Type B pancreatic cell (in vitro differentiated cells): ENCODE measurements around the gene CCDC154. TPM values are rescaled to one million over a fixed set of nuclear protein-coding genes. Genes with fewer than 3 reads are reported as not detected.
"Not testable (repeated sequence)": the region's sequence is repeated elsewhere in the genome, so short reads cannot be mapped to it uniquely, and the experiment has no call there.

Source experiments
- DNase-seq: peaks from one replicate; pipeline ENCODE4 v3.0.0; 2021; ENCODE audit warnings: mixed read lengths; ENCODE audit not compliant: unreplicated experiment; ENCODE audit errors: extremely low spot score
- H3K27ac Mint-ChIP-seq: 2 replicates; pipeline ENCODE4 v1.8.0; 2021; ENCODE audit warnings: mild to moderate bottlenecking, mixed read lengths
- H3K27me3 Mint-ChIP-seq: 2 replicates; pipeline ENCODE4 v1.8.0; 2021; ENCODE audit warnings: mixed read lengths
- H3K36me3 Mint-ChIP-seq: 2 replicates; pipeline ENCODE4 v1.8.0; 2021; ENCODE audit warnings: mixed read lengths
- H3K4me1 Mint-ChIP-seq: one replicate; pipeline ENCODE4 v1.8.0; 2021; ENCODE audit warnings: mixed read lengths; ENCODE audit not compliant: unreplicated experiment
- H3K4me3 Mint-ChIP-seq: 2 replicates; pipeline ENCODE4 v1.8.0; 2021; ENCODE audit warnings: mild to moderate bottlenecking, mixed read lengths
- H3K9me3 Mint-ChIP-seq: 2 replicates; pipeline ENCODE4 v1.8.0; 2021; ENCODE audit warnings: mixed read lengths
- total RNA-seq: library from RNA; stranded (reverse); gene quantifications from 2 replicates; pipeline ENCODE4 v1.2.1, GENCODE V29; 2021; ENCODE audit warnings: low replicate concordance
- TF ChIP-seq, protein P1 (sequence below): fragments of 200-600 bp; sonication (generic); conservative IDR thresholded peaks from 2 replicates; pipeline ENCODE4 v1.5.0; 2021; ENCODE audit warnings: antibody characterized with exemption, mild to moderate bottlenecking

CCDC154 gene
- total RNA-seq, 1 donor from 2014 or later: 5.0 TPM

GRCh38 chr16:1486551-1487390 lies 42.4 kb upstream of the CCDC154 start:
- H3K4me3 Mint-ChIP-seq: no peak overlapping the region
- no peaks in the 10 kb centered on the region for H3K9me3 Mint-ChIP-seq
- peaks cover 21% of the 10 kb centered on the region for H3K27me3 Mint-ChIP-seq
- H3K36me3 Mint-ChIP-seq: no peaks in the 10 kb centered on the region
- H3K27ac Mint-ChIP-seq: no peak overlapping the region
- no peaks in the 10 kb centered on the region for H3K4me1 Mint-ChIP-seq
- TF ChIP-seq, protein P1, sequence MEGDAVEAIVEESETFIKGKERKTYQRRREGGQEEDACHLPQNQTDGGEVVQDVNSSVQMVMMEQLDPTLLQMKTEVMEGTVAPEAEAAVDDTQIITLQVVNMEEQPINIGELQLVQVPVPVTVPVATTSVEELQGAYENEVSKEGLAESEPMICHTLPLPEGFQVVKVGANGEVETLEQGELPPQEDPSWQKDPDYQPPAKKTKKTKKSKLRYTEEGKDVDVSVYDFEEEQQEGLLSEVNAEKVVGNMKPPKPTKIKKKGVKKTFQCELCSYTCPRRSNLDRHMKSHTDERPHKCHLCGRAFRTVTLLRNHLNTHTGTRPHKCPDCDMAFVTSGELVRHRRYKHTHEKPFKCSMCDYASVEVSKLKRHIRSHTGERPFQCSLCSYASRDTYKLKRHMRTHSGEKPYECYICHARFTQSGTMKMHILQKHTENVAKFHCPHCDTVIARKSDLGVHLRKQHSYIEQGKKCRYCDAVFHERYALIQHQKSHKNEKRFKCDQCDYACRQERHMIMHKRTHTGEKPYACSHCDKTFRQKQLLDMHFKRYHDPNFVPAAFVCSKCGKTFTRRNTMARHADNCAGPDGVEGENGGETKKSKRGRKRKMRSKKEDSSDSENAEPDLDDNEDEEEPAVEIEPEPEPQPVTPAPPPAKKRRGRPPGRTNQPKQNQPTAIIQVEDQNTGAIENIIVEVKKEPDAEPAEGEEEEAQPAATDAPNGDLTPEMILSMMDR: no peak
- peak; percentile 64 for DNase-seq

DNA sequence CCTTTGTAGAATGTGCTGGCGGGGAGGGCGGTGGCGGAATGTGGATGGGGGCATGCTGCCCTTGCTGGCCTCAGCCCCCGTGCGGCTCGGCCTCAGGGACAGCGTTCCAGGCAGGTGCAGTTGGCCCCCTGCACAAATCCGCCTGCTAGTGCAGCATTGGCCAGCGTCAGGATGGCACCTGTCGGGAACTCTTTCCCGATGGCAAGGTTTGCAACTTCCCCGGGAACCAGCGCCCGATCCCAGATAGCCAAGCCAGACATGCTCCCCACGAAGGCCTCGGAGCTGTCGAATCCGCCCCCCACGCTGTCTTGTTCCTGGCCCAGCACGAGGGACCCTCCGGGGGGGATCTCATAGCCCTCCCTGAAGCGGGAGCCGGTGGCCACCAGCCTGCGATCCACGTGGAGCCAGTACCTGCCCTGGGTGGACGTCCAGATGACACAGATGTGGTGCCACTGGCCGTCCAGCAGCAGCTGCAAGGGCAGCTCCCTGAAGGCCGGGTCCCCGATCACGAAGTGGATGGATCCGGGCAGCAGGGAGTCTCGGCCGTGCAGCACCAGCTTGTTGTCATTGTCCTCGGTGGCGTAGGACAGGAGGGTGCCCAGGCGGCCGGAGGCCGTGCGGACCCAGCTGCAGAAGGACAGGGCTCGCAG lies 41.6 kb upstream of the CCDC154 start:
- no peaks in the 10 kb centered on the region for H3K4me1 Mint-ChIP-seq
- no peak overlapping the region for H3K4me3 Mint-ChIP-seq
- TF ChIP-seq, protein P1: no peak
- no peaks in the 10 kb centered on the region for H3K9me3 Mint-ChIP-seq
- peak; percentile 69 for DNase-seq
- H3K27ac Mint-ChIP-seq: no peak overlapping the region
- H3K27me3 Mint-ChIP-seq: peaks cover 25% of the 10 kb centered on the region
- no peaks in the 10 kb centered on the region for H3K36me3 Mint-ChIP-seq

- DNase-seq: peak; percentile 60
- no peak overlapping the region for H3K27ac Mint-ChIP-seq
- TF ChIP-seq, protein P1: no peak
- no peaks in the 10 kb centered on the region for H3K9me3 Mint-ChIP-seq
- H3K4me1 Mint-ChIP-seq: no peaks in the 10 kb centered on the region
- H3K27me3 Mint-ChIP-seq: peaks cover 25% of the 10 kb centered on the region
- H3K4me3 Mint-ChIP-seq: no peak overlapping the region
- H3K36me3 Mint-ChIP-seq: no peaks in the 10 kb centered on the region
These were observed 37.8 kb upstream of the CCDC154 start for GRCh38 chr16:1481906-1482835.

GRCh38 chr16:1478937-1479336 lies 34.6 kb upstream of the CCDC154 start:
- not testable (repeated sequence) for H3K4me1 Mint-ChIP-seq, H3K36me3 Mint-ChIP-seq, H3K4me3 Mint-ChIP-seq, DNase-seq, H3K27ac Mint-ChIP-seq, H3K9me3 Mint-ChIP-seq
- H3K27me3 Mint-ChIP-seq: peaks cover 17% of the 10 kb centered on the region

DNA sequence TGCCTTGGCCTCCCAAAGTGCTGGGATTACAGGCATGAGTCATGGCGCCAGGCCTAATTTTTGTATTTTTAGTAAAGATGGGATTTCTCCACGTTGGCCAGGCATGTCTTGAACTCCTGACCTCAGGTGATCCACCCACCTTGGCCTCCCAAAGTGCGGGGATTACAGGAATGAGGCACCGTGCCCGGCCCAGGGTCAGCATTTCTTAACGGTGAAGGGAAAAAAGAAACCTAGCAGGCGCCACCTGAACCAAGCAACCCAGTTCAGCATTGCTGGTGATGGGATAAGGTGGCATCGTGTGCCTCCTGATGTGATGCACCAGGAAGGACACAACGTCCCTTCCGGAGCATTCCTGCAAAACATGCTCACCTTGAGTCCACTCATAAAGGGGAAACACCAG lies 32.7 kb upstream of the CCDC154 start:
- Mint-ChIP-seq H3K27me3 (peaks cover 7% of the 10 kb centered on the region), H3K9me3 (no peaks in the 10 kb centered on the region), H3K27ac (no peak overlapping the region)

More for the DNA sequence above, 32.7 kb upstream of the CCDC154 start:
- H3K36me3 Mint-ChIP-seq: no peaks in the 10 kb centered on the region
- H3K4me1 Mint-ChIP-seq: peaks cover 5% of the 10 kb centered on the region
- no peak overlapping the region for H3K4me3 Mint-ChIP-seq
- TF ChIP-seq, protein P1: no peak
- no peak for DNase-seq
